ENCODE measurements around the gene PIP5K1C.

The PIP5K1C gene

GRCh38 chr19:3733549-3734309 lies 33.5 kb upstream of the PIP5K1C start:
- no peaks in the 10 kb centered on the region for H3K9me3 ChIP-seq (ENCODE audit: control insufficient read depth, insufficient read depth, low read length)
- H3K4me1 ChIP-seq (ENCODE audit: control insufficient read depth, insufficient read depth, low read length): no peaks in the 10 kb centered on the region
- H3K27ac ChIP-seq (ENCODE audit: low read depth, low read length): no peak overlapping the region
- peaks cover 27% of the 10 kb centered on the region for H3K36me3 ChIP-seq (ENCODE audit: control insufficient read depth, insufficient read depth, low read length)
- H3K9ac ChIP-seq (ENCODE audit: low read depth, low read length): no peak overlapping the region
- H3K4me3 ChIP-seq (ENCODE audit: low read depth, low read length): no peak overlapping the region
- H3K27me3 ChIP-seq (ENCODE audit: control insufficient read depth, insufficient read depth, low read length): no peaks in the 10 kb centered on the region

GRCh38 chr19:3732108-3732507 lies 31.8 kb upstream of the PIP5K1C start:
- Histone ChIP-seq H3K4me3 (ENCODE audit: low read depth, low read length) (no peak overlapping the region), H3K27ac (ENCODE audit: low read depth, low read length) (no peak overlapping the region), H3K36me3 (ENCODE audit: control insufficient read depth, insufficient read depth, low read length) (peaks cover 16% of the 10 kb centered on the region), H3K27me3 (ENCODE audit: control insufficient read depth, insufficient read depth, low read length) (no peaks in the 10 kb centered on the region), H3K9me3 (ENCODE audit: control insufficient read depth, insufficient read depth, low read length) (no peaks in the 10 kb centered on the region), H3K9ac (ENCODE audit: low read depth, low read length) (no peak overlapping the region), H3K4me1 (ENCODE audit: control insufficient read depth, insufficient read depth, low read length) (no peaks in the 10 kb centered on the region)

GRCh38 chr19:3730457-3730958 lies 30.2 kb upstream of the PIP5K1C start:
- no peak overlapping the region for H3K27ac ChIP-seq (ENCODE audit: low read depth, low read length)
- no peaks in the 10 kb centered on the region for H3K9me3 ChIP-seq (ENCODE audit: control insufficient read depth, insufficient read depth, low read length)
- no peak overlapping the region for H3K4me3 ChIP-seq (ENCODE audit: low read depth, low read length)
- no peaks in the 10 kb centered on the region for H3K27me3 ChIP-seq (ENCODE audit: control insufficient read depth, insufficient read depth, low read length)
- H3K36me3 ChIP-seq (ENCODE audit: control insufficient read depth, insufficient read depth, low read length): peaks cover 11% of the 10 kb centered on the region
- H3K9ac ChIP-seq (ENCODE audit: low read depth, low read length): no peak overlapping the region
- peaks cover 3% of the 10 kb centered on the region; the same call in 1 of the 2 replicates for H3K4me1 ChIP-seq (ENCODE audit: control insufficient read depth, insufficient read depth, low read length)

GRCh38 chr19:3725640-3726310 lies 25.5 kb upstream of the PIP5K1C start:
- H3K9me3 ChIP-seq (ENCODE audit: control insufficient read depth, insufficient read depth, low read length): no peaks in the 10 kb centered on the region
- no peak overlapping the region for H3K4me3 ChIP-seq (ENCODE audit: low read depth, low read length)
- no peaks in the 10 kb centered on the region for H3K27me3 ChIP-seq (ENCODE audit: control insufficient read depth, insufficient read depth, low read length)
- H3K4me1 ChIP-seq (ENCODE audit: control insufficient read depth, insufficient read depth, low read length): peaks cover 14% of the 10 kb centered on the region; the same call in 1 of the 2 replicates
- no peak overlapping the region for H3K9ac ChIP-seq (ENCODE audit: low read depth, low read length)
- peak overlapping the region; percentile 50 for H3K27ac ChIP-seq (ENCODE audit: low read depth, low read length)
- H3K36me3 ChIP-seq (ENCODE audit: control insufficient read depth, insufficient read depth, low read length): no peaks in the 10 kb centered on the region; the same call in 1 of the 2 replicates

GRCh38 chr19:3725121-3725520 lies 24.9 kb upstream of the PIP5K1C start:
- H3K9ac ChIP-seq (ENCODE audit: low read depth, low read length): no peak overlapping the region
- H3K9me3 ChIP-seq (ENCODE audit: control insufficient read depth, insufficient read depth, low read length): no peaks in the 10 kb centered on the region
- peaks cover 18% of the 10 kb centered on the region; the same call in 1 of the 2 replicates for H3K4me1 ChIP-seq (ENCODE audit: control insufficient read depth, insufficient read depth, low read length)
- H3K27me3 ChIP-seq (ENCODE audit: control insufficient read depth, insufficient read depth, low read length): no peaks in the 10 kb centered on the region
- no peak overlapping the region for H3K4me3 ChIP-seq (ENCODE audit: low read depth, low read length)
- H3K36me3 ChIP-seq (ENCODE audit: control insufficient read depth, insufficient read depth, low read length): no peaks in the 10 kb centered on the region
- no peak overlapping the region for H3K27ac ChIP-seq (ENCODE audit: low read depth, low read length)

GRCh38 chr19:3723883-3724282 lies 23.6 kb upstream of the PIP5K1C start:
- H3K4me3 ChIP-seq (ENCODE audit: low read depth, low read length): no peak overlapping the region
- H3K9me3 ChIP-seq (ENCODE audit: control insufficient read depth, insufficient read depth, low read length): no peaks in the 10 kb centered on the region
- no peak overlapping the region for H3K9ac ChIP-seq (ENCODE audit: low read depth, low read length)
- no peaks in the 10 kb centered on the region for H3K36me3 ChIP-seq (ENCODE audit: control insufficient read depth, insufficient read depth, low read length)
- no peak overlapping the region for H3K27ac ChIP-seq (ENCODE audit: low read depth, low read length)
- H3K27me3 ChIP-seq (ENCODE audit: control insufficient read depth, insufficient read depth, low read length): no peaks in the 10 kb centered on the region
- H3K4me1 ChIP-seq (ENCODE audit: control insufficient read depth, insufficient read depth, low read length): peaks cover 18% of the 10 kb centered on the region; the same call in 1 of the 2 replicates

GRCh38 chr19:3723110-3723488 lies 22.8 kb upstream of the PIP5K1C start:
- Histone ChIP-seq H3K4me3 (ENCODE audit: low read depth, low read length) (peak overlapping the region; percentile 81), H3K9ac (ENCODE audit: low read depth, low read length) (no peak overlapping the region), H3K27ac (ENCODE audit: low read depth, low read length) (no peak overlapping the region), H3K27me3 (ENCODE audit: control insufficient read depth, insufficient read depth, low read length) (no peaks in the 10 kb centered on the region), H3K9me3 (ENCODE audit: control insufficient read depth, insufficient read depth, low read length) (no peaks in the 10 kb centered on the region), H3K4me1 (ENCODE audit: control insufficient read depth, insufficient read depth, low read length) (peaks cover 18% of the 10 kb centered on the region; the same call in 1 of the 2 replicates), H3K36me3 (ENCODE audit: control insufficient read depth, insufficient read depth, low read length) (no peaks in the 10 kb centered on the region)

- no peaks in the 10 kb centered on the region for H3K27me3 ChIP-seq (ENCODE audit: control insufficient read depth, insufficient read depth, low read length)
- H3K4me1 ChIP-seq (ENCODE audit: control insufficient read depth, insufficient read depth, low read length): peaks cover 18% of the 10 kb centered on the region; the same call in 1 of the 2 replicates
- H3K27ac ChIP-seq (ENCODE audit: low read depth, low read length): peak overlapping the region; percentile 35
- no peaks in the 10 kb centered on the region for H3K36me3 ChIP-seq (ENCODE audit: control insufficient read depth, insufficient read depth, low read length)
- no peak overlapping the region for H3K9ac ChIP-seq (ENCODE audit: low read depth, low read length)
- no peaks in the 10 kb centered on the region for H3K9me3 ChIP-seq (ENCODE audit: control insufficient read depth, insufficient read depth, low read length)
- H3K4me3 ChIP-seq (ENCODE audit: low read depth, low read length): peak overlapping the region; percentile 81
These were observed 22.3 kb upstream of the PIP5K1C start for GRCh38 chr19:3722443-3723109.

- no peaks in the 10 kb centered on the region for H3K27me3 ChIP-seq (ENCODE audit: control insufficient read depth, insufficient read depth, low read length)
- H3K4me1 ChIP-seq (ENCODE audit: control insufficient read depth, insufficient read depth, low read length): peaks cover 18% of the 10 kb centered on the region; the same call in 1 of the 2 replicates
- H3K27ac ChIP-seq (ENCODE audit: low read depth, low read length): peak overlapping the region; percentile 35
- no peaks in the 10 kb centered on the region for H3K36me3 ChIP-seq (ENCODE audit: control insufficient read depth, insufficient read depth, low read length)
- H3K9ac ChIP-seq (ENCODE audit: low read depth, low read length): no peak overlapping the region
- no peaks in the 10 kb centered on the region for H3K9me3 ChIP-seq (ENCODE audit: control insufficient read depth, insufficient read depth, low read length)
- peak overlapping the region; percentile 81 for H3K4me3 ChIP-seq (ENCODE audit: low read depth, low read length)
These were observed 21.7 kb upstream of the PIP5K1C start for GRCh38 chr19:3721887-3722442.

GRCh38 chr19:3721131-3721886 lies 21.0 kb upstream of the PIP5K1C start:
- Histone ChIP-seq H3K4me3 (ENCODE audit: low read depth, low read length) (peak overlapping the region; percentile 81), H3K9me3 (ENCODE audit: control insufficient read depth, insufficient read depth, low read length) (no peaks in the 10 kb centered on the region), H3K27ac (ENCODE audit: low read depth, low read length) (no peak overlapping the region), H3K9ac (ENCODE audit: low read depth, low read length) (no peak overlapping the region), H3K27me3 (ENCODE audit: control insufficient read depth, insufficient read depth, low read length) (no peaks in the 10 kb centered on the region), H3K4me1 (ENCODE audit: control insufficient read depth, insufficient read depth, low read length) (peaks cover 18% of the 10 kb centered on the region; the same call in 1 of the 2 replicates), H3K36me3 (ENCODE audit: control insufficient read depth, insufficient read depth, low read length) (no peaks in the 10 kb centered on the region)
